SK-N-SH treated with all-trans-retinoic acid at 6 μM for 48 hours (cell line): Measurements from ENCODE around the gene USP6NL.

Experiments used
- ATAC-seq: fragments of 200-7000 bp; cut with Tn5 transposase; 3 replicates; pipeline ENCODE4 v1.9.1; 2020; ENCODE audit warnings: mild to moderate bottlenecking, moderate library complexity
- ARNTL ChIP-seq: fragments of 450-650 bp; formaldehyde crosslinking; IDR thresholded peaks from 2 replicates; pipeline ENCODE4 v1.5.0; 2020; ENCODE audit warnings: low read depth, mild to moderate bottlenecking, moderate library complexity, borderline replicate concordance
- BACH2 ChIP-seq: fragments of 250-450 bp; sonication (Bioruptor Pico); IDR thresholded peaks from 2 replicates; pipeline ENCODE4 v1.9.0; 2021; ENCODE audit warnings: mild to moderate bottlenecking, borderline replicate concordance
- CREB5 ChIP-seq: fragments of 250-450 bp; sonication (Bioruptor Pico); IDR thresholded peaks from 2 replicates; pipeline ENCODE4 v1.5.1; 2020; ENCODE audit warnings: low read depth, mild to moderate bottlenecking, moderate library complexity
- CSDC2 ChIP-seq: fragments of 250-450 bp; sonication (Bioruptor Pico); IDR thresholded peaks from 2 replicates; pipeline ENCODE4 v1.5.0; 2020; ENCODE audit warnings: mild to moderate bottlenecking, moderate library complexity
- CSRNP3 ChIP-seq: fragments of 250-450 bp; sonication (Bioruptor Pico); IDR thresholded peaks from 2 replicates; pipeline ENCODE4 v1.5.1; 2021; ENCODE audit warnings: mild to moderate bottlenecking, moderate library complexity
- ESRRG ChIP-seq: fragments of 250-450 bp; sonication (Bioruptor Pico); IDR thresholded peaks from 2 replicates; pipeline ENCODE4 v1.6.1; 2021; ENCODE audit warnings: mild to moderate bottlenecking
- GLIS3 ChIP-seq: fragments of 250-450 bp; sonication (Bioruptor Pico); IDR thresholded peaks from 2 replicates; pipeline ENCODE4 v1.5.0; 2020; ENCODE audit warnings: mild to moderate bottlenecking, moderate library complexity
- ISL1 ChIP-seq: fragments of 250-450 bp; sonication (Bioruptor Pico); IDR thresholded peaks from 2 replicates; pipeline ENCODE4 v2.1.2; 2022; ENCODE audit warnings: mild to moderate bottlenecking, moderate library complexity
- OSR1 ChIP-seq: fragments of 250-450 bp; sonication (Bioruptor Pico); IDR thresholded peaks from 2 replicates; pipeline ENCODE4 v1.8.0; 2022; ENCODE audit warnings: moderate library complexity, mild to moderate bottlenecking, inconsistent platforms
- PATZ1 ChIP-seq: fragments of 250-450 bp; sonication (Bioruptor Pico); IDR thresholded peaks from 2 replicates; pipeline ENCODE4 v1.8.0; 2020; ENCODE audit warnings: mild to moderate bottlenecking, moderate library complexity, borderline replicate concordance
- PPARA ChIP-seq: fragments of 250-450 bp; sonication (Bioruptor Pico); IDR thresholded peaks from 2 replicates; pipeline ENCODE4 v1.5.0; 2020; ENCODE audit warnings: mild to moderate bottlenecking, borderline replicate concordance
- SNAI2 ChIP-seq: fragments of 250-450 bp; sonication (Bioruptor Pico); IDR thresholded peaks from 2 replicates; pipeline ENCODE4 v1.5.0; 2020; ENCODE audit warnings: mild to moderate bottlenecking, moderate library complexity
- TCF4 ChIP-seq: fragments of 250-450 bp; sonication (Bioruptor Pico); IDR thresholded peaks from 2 replicates; pipeline ENCODE4 v1.8.0; 2021; ENCODE audit warnings: mild to moderate bottlenecking, moderate library complexity, borderline replicate concordance
- TOX ChIP-seq: fragments of 250-450 bp; sonication (Bioruptor Pico); IDR thresholded peaks from 2 replicates; pipeline ENCODE4 v1.8.0; 2021; ENCODE audit warnings: mild to moderate bottlenecking, moderate library complexity, borderline replicate concordance
- TSHZ2 ChIP-seq: fragments of 250-450 bp; sonication (Bioruptor Pico); IDR thresholded peaks from 2 replicates; pipeline ENCODE4 v1.5.0; 2020; ENCODE audit warnings: mild to moderate bottlenecking, moderate library complexity
- ZC3H10 ChIP-seq: fragments of 250-450 bp; sonication (Bioruptor Pico); IDR thresholded peaks from 2 replicates; pipeline ENCODE4 v1.5.1; 2021; ENCODE audit warnings: mild to moderate bottlenecking, moderate library complexity
- ZFP3 ChIP-seq: fragments of 250-450 bp; sonication (Bioruptor Pico); IDR thresholded peaks from 2 replicates; pipeline ENCODE4 v1.5.0; 2020; ENCODE audit warnings: mild to moderate bottlenecking, moderate library complexity
- ZFP30 ChIP-seq: fragments of 450-650 bp; formaldehyde crosslinking; IDR thresholded peaks from 2 replicates; pipeline ENCODE4 v1.5.0; 2022; ENCODE audit warnings: mild to moderate bottlenecking, moderate library complexity
- ZNF565 ChIP-seq: fragments of 450-650 bp; formaldehyde crosslinking; conservative IDR thresholded peaks from 2 replicates; pipeline ENCODE4 v1.5.0; 2020; ENCODE audit warnings: low read depth, mild to moderate bottlenecking, moderate library complexity
- ZNF70 ChIP-seq: fragments of 450-650 bp; formaldehyde crosslinking; IDR thresholded peaks from 2 replicates; pipeline ENCODE4 v1.5.0; 2020; ENCODE audit warnings: mild to moderate bottlenecking, moderate library complexity
- ZNF8 ChIP-seq: fragments of 450-650 bp; formaldehyde crosslinking; IDR thresholded peaks from 2 replicates; pipeline ENCODE4 v1.5.0; 2020; ENCODE audit warnings: mild to moderate bottlenecking, moderate library complexity

Gene USP6NL

GRCh38 chr10:11527691-11528255 lies 83.7 kb downstream of the USP6NL start:
- TF ChIP-seq ZC3H10 (CRISPR knock-in tag) (no peak), ZNF70 (CRISPR knock-in tag) (no peak), CREB5 (no peak), BACH2 (CRISPR knock-in tag) (no peak), PATZ1 (CRISPR knock-in tag) (no peak), CSRNP3 (CRISPR knock-in tag) (no peak), ZFP30 (CRISPR knock-in tag) (no peak), PPARA (CRISPR knock-in tag) (no peak), TSHZ2 (no peak), ESRRG (CRISPR knock-in tag) (no peak), ARNTL (CRISPR knock-in tag) (no peak), GLIS3 (CRISPR knock-in tag) (no peak)
- no peak for ATAC-seq

GRCh38 chr10:11527068-11527467 lies 84.4 kb downstream of the USP6NL start:
- ATAC-seq: no peak

GRCh38 chr10:11525503-11525902 lies 85.9 kb downstream of the USP6NL start:
- ATAC-seq: no peak
- TF ChIP-seq BACH2 (CRISPR knock-in tag) (no peak), CREB5 (no peak), SNAI2 (CRISPR knock-in tag) (no peak)

More at GRCh38 chr10:11527068-11527467, 84.4 kb downstream of the USP6NL start:
- no peak for TF ChIP-seq ARNTL (CRISPR knock-in tag)
- no peak for TF ChIP-seq ISL1
- TF ChIP-seq OSR1: no peak
- TF ChIP-seq TCF4 (CRISPR knock-in tag): no peak
- no peak for TF ChIP-seq ZFP30 (CRISPR knock-in tag)
- TF ChIP-seq ZNF565: no peak
- TF ChIP-seq ZC3H10 (CRISPR knock-in tag): no peak
- no peak for TF ChIP-seq TOX (CRISPR knock-in tag)
- TF ChIP-seq ZFP3 (CRISPR knock-in tag): no peak
- TF ChIP-seq, all 23 proteins: peak for 0

- ATAC-seq: no peak
- TF ChIP-seq TCF4 (CRISPR knock-in tag) (no peak), BACH2 (CRISPR knock-in tag) (no peak), CSDC2 (CRISPR knock-in tag) (no peak), ZNF8 (CRISPR knock-in tag) (no peak), PATZ1 (CRISPR knock-in tag) (no peak), TSHZ2 (no peak), CSRNP3 (CRISPR knock-in tag) (no peak), ZNF70 (CRISPR knock-in tag) (no peak)
Observed at GRCh38 chr10:11522821-11523245, 88.6 kb downstream of the USP6NL start.
